GM12864 (cell line): ENCODE data around the gene GFI1.
"Not testable (repeated sequence)": the region's sequence is repeated elsewhere in the genome, so short reads cannot be mapped to it uniquely, and the experiment has no call there.

Experiments used
- DNase-seq: peaks from one replicate; pipeline ENCODE4 v3.0.0-alpha.2; 2011; ENCODE audit warnings: low read depth
- H3K4me3 ChIP-seq: 2 replicates; pipeline ENCODE4 v1.5.1; 2011; ENCODE audit warnings: mild to moderate bottlenecking, low read depth, low read length, control low read depth
- TF ChIP-seq, protein P1 (sequence below): IDR thresholded peaks from 2 replicates; pipeline ENCODE4 v1.5.1; 2011; ENCODE audit warnings: low read depth, mild to moderate bottlenecking, moderate library complexity, low read length, control low read depth, inconsistent platforms; ENCODE audit errors: missing control alignments

GFI1 gene

DNA sequence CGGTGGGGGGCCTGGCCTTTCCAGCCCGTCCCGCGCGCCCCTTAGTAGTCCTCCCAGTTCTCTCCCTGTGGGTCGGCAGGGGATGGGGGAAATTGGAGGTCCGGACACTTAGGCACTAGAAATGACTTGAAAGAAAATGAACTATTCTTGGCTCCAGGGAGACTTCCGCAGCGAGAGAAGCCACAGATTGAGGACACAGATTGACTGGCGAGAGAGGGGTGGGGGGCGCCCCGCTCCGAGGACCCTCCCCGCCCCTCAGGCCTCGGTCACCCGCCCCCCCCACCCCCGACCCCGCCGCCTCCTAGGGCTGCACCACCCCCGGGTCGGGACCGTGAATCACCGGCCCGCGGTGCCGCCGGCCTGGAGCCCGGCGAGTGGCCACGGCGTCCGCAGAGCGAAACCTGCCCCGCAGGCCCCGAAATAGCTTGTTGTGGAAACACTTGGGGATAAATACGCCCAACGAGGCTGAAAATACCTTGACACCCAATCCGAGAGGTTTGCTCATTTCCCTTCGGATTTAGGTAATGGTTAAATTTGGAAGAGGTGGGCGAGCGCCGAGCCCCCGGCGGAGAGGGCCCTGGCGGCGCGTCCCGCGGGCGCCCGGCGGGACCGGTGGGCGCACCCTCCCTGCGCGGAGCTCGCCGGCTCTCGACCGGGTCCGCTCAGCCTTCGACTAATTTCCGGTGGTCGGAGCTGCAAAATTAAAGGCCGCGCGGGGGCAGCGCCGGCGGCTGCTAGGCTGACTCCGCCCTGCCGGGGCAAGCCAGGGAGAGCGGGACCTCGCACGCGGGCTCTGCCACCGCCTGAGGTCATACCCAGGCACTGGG, at the start of gene GFI1:
Gene GFI1 (minus strand): TSS at position 675 of the 827 bp plus-strand sequence. CDS start 3,438 bp downstream, outside the sequence.
- peak within 1 kb of the TSS; percentile 66 for H3K4me3 ChIP-seq
- TF ChIP-seq, protein P1, sequence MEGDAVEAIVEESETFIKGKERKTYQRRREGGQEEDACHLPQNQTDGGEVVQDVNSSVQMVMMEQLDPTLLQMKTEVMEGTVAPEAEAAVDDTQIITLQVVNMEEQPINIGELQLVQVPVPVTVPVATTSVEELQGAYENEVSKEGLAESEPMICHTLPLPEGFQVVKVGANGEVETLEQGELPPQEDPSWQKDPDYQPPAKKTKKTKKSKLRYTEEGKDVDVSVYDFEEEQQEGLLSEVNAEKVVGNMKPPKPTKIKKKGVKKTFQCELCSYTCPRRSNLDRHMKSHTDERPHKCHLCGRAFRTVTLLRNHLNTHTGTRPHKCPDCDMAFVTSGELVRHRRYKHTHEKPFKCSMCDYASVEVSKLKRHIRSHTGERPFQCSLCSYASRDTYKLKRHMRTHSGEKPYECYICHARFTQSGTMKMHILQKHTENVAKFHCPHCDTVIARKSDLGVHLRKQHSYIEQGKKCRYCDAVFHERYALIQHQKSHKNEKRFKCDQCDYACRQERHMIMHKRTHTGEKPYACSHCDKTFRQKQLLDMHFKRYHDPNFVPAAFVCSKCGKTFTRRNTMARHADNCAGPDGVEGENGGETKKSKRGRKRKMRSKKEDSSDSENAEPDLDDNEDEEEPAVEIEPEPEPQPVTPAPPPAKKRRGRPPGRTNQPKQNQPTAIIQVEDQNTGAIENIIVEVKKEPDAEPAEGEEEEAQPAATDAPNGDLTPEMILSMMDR: no peak
- DNase-seq: no peak

DNA sequence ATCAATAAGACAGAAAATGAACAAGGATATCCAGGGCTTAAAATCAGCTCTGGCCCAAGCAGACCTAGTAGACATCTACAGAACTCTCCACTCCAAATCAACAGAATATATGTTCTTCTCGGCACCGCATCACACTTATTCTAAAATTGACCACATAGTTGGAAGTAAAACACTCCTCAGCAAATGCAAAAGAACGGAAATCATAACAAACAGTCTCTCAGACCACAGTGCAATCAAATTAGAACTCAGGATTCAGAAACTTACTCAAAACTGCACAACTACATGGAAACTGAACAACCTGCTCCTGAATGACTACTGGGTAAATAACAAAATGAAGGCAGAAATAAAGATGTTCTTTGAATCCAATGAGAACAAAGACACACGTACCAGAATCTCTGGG, 45.6 kb upstream of the GFI1 start:
- not testable (repeated sequence) for DNase-seq, H3K4me3 ChIP-seq

DNA sequence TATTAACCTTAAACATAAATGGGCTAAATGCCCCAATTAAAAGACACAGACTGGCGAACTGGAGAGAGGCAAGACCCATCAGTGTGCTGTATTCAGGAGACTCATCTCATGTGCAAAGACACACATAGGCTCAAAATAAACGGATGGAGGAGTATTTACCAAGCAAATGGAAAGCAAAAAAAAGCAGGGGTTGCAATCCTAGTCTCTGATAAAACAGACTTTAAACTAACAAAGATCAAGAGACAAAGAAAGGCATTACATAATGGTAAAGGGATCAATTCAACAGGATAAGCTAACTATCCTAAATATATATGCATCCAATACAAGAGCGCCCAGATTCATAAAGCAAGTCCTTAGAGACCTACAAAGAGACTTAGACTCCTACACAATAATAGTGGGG, 45.2 kb upstream of the GFI1 start:
- H3K4me3 ChIP-seq, DNase-seq: not testable (repeated sequence)

DNA sequence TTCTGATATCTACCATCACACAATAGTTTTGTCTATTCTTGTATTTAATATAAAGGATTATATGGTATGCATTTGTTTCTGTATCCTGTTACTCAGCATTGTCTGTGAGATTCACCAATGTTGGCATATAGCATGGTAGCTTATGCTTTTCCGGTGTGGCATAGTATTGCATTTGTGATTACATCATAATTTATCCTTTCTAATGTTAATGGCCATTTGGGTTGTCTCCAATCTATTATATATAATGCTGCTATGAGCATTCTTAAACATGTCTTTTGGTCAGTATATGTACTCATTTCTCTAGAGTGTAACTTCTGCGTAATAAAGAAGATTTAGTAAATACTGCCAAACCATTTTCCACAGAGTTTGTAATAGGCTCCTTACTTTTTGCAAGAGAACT, 40.9 kb upstream of the GFI1 start:
- no peak overlapping the region for H3K4me3 ChIP-seq
- DNase-seq: no peak
- TF ChIP-seq, protein P1: no peak

DNA sequence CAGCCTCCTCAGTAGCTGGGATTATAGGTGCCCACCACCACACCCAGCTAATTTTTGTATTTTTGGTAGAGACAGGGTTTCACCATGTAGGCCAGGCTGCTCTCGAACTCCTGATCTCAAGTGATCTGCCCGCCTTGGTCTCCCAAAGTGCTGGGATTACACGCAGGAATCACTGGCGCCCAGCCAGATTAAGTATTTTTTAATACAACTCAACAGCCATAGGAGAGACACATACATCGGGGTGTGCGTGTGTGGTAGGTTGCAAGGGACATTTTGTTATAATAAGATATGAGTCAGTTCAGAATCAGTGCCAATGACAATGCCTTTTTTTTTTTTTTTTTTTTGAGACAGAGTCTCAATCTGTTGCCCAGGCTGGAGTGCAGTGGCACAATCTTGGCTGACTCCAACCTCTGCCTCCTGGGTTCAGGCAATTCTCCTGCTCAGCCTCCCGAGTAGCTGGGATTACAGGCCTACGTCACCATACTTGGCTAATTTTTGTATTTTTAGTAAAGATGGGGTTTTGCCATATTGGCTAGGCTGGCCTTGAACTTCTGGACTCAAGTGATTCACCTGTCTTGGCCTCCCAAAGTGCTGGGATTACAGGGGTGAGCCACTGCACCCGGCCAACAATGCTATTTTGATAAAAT, 38.3 kb upstream of the GFI1 start:
- not testable (repeated sequence) for DNase-seq, H3K4me3 ChIP-seq

DNA sequence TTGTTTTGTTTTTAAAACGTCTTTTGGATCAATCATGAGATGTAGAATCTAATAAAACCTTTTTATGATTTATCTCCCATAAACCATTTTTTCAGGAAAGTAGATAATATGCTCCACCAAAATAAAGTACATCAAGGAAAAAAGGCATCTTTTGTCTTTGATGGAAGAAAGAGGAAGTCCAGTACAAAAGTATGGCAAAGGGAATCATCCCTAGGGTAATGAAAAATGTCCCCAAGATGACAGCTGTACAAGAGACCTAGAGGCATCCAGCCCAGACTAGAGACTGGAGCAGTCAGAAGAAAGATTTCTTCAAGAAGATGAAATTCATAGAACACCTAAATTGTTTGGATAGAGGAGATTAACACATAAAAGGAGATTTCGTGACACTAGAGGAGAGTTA, 32.3 kb upstream of the GFI1 start:
- no peak overlapping the region for H3K4me3 ChIP-seq
- TF ChIP-seq, protein P1: no peak
- DNase-seq: no peak

DNA sequence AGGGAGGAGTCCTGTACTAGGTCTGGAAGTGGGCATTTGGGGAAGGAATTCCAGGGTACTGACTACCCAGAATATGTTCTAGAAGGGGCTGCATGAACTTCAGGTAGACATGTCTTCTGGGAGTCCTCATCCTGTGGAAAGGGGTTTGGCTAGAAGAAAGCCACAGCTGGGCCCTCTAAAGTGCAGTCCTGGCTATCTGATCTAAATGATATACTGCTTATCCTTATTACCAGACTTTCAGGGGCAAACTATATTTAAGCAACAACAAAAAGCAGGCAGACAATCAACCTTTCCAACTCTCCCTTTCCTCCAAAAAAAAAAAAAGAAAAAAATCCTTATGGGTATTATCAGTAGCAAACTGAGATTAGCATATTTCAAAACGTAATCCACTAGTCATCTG, 29.8 kb upstream of the GFI1 start:
- TF ChIP-seq, protein P1: no peak

DNA sequence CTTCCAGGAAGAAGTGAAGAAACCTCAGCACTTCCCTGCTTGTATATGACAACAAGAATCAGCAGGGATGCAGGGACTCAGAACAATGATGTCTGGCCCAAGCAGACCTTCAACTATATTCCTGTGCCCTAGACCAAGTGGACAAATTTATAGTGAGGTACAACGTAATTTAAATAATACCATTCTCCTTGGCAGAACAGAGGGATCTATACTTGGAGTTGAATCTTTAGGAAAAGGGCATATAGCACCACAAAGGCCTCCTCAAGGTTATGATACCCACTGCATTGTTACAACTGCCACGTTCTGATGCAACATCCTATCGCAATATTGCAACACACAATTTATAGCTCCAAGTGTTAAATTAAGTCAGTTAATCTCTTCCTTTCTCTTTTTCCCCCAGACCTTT, 29.1 kb upstream of the GFI1 start:
- H3K4me3 ChIP-seq: no peak overlapping the region
- no peak for DNase-seq
- TF ChIP-seq, protein P1: no peak

More for the DNA sequence above, 29.8 kb upstream of the GFI1 start:
- no peak for DNase-seq
- no peak overlapping the region for H3K4me3 ChIP-seq
